ENCODE data around the gene NTSR1.

NTSR1 gene

GRCh38 chr20:62753626-62754025, 45.0 kb downstream of the NTSR1 start:
- H3K4me3 ChIP-seq (ENCODE audit: low read depth, low read length): no peak overlapping the region
- DNase-seq: no peak
- TF ChIP-seq CTCF (IDR thresholded peaks at IDR 0.05; ENCODE audit: low read depth, low read length): no peak
- peaks cover 2% of the 10 kb centered on the region for H3K9me3 ChIP-seq (ENCODE audit: severe bottlenecking)
- no peaks in the 10 kb centered on the region for H3K27me3 ChIP-seq (ENCODE audit: insufficient read depth, low read depth, severe bottlenecking)
- H3K27ac ChIP-seq: no peak overlapping the region
- no peaks in the 10 kb centered on the region for H3K36me3 ChIP-seq

GRCh38 chr20:62754122-62754990, 45.7 kb downstream of the NTSR1 start:
- H3K4me3 ChIP-seq (ENCODE audit: low read depth, low read length): no peak overlapping the region
- H3K36me3 ChIP-seq: no peaks in the 10 kb centered on the region
- H3K9me3 ChIP-seq (ENCODE audit: severe bottlenecking): no peaks in the 10 kb centered on the region
- no peak overlapping the region for H3K27ac ChIP-seq
- no peaks in the 10 kb centered on the region for H3K27me3 ChIP-seq (ENCODE audit: insufficient read depth, low read depth, severe bottlenecking)
- no peak for TF ChIP-seq CTCF (IDR thresholded peaks at IDR 0.05; ENCODE audit: low read depth, low read length)
- no peak for DNase-seq

- Histone ChIP-seq H3K4me3 (ENCODE audit: low read depth, low read length) (no peak overlapping the region), H3K36me3 (no peaks in the 10 kb centered on the region), H3K27me3 (ENCODE audit: insufficient read depth, low read depth, severe bottlenecking) (no peaks in the 10 kb centered on the region), H3K27ac (no peak overlapping the region), H3K9me3 (ENCODE audit: severe bottlenecking) (no peaks in the 10 kb centered on the region)
- DNase-seq: no peak
- TF ChIP-seq CTCF (IDR thresholded peaks at IDR 0.05; ENCODE audit: low read depth, low read length): no peak
Measured at GRCh38 chr20:62754991-62755356, 46.3 kb downstream of the NTSR1 start.

GRCh38 chr20:62755817-62756724, 47.4 kb downstream of the NTSR1 start:
- TF ChIP-seq CTCF (IDR thresholded peaks at IDR 0.05; ENCODE audit: low read depth, low read length): no peak
- Histone ChIP-seq H3K4me3 (ENCODE audit: low read depth, low read length) (no peak overlapping the region), H3K36me3 (no peaks in the 10 kb centered on the region), H3K27ac (no peak overlapping the region), H3K9me3 (ENCODE audit: severe bottlenecking) (no peaks in the 10 kb centered on the region), H3K27me3 (ENCODE audit: insufficient read depth, low read depth, severe bottlenecking) (no peaks in the 10 kb centered on the region)
- no peak for DNase-seq

GRCh38 chr20:62758226-62758912, 49.7 kb downstream of the NTSR1 start:
- no peak for DNase-seq
- Histone ChIP-seq H3K9me3 (ENCODE audit: severe bottlenecking) (no peaks in the 10 kb centered on the region), H3K36me3 (no peaks in the 10 kb centered on the region), H3K27ac (no peak overlapping the region), H3K4me3 (ENCODE audit: low read depth, low read length) (no peak overlapping the region), H3K27me3 (ENCODE audit: insufficient read depth, low read depth, severe bottlenecking) (no peaks in the 10 kb centered on the region)
- TF ChIP-seq CTCF (IDR thresholded peaks at IDR 0.05; ENCODE audit: low read depth, low read length): no peak
